Measurements from ENCODE around the gene LPIN3. TPM values are rescaled to one million over a fixed set of nuclear protein-coding genes. Genes with fewer than 3 reads are reported as not detected.

LPIN3 gene
- polyA plus RNA-seq, 1 of the 3 experiments (the other 2 are of a cell fraction), result 0.21 TPM

DNA sequence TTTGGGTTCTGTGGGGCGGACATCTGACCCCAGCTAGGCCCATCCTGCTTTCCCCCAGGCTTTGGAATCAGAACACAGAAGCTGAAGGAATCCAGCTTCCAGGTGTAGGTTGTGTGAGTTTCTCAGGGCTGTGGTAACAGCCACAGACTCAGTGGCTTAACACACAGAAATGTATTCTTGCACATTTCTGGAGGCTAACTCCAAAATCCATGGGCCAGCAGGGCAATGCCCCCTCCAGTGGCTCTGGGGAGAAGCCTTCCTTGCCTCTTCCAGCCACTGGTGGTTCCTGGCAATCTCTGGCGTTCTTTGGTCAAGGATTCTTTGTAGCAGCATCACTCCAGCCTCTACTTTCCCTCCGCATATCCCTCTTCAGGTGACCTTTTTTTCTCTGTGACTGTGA, 27.3 kb downstream of the LPIN3 start:
- DNase-seq, result no peak
- Histone ChIP-seq H3K36me3 (replicated peaks in 1 of 2; ENCODE audit: control insufficient read depth in 1 of 2, insufficient read depth in 2 of 2, low read length in 1 of 2) (no peaks in the 10 kb centered on the region), H2AFZ (ENCODE audit: low read depth) (no peak overlapping the region), H3K9me2 (no peaks in the 10 kb centered on the region), H4K20me1 (ENCODE audit: insufficient read depth) (no peaks in the 10 kb centered on the region), H3K4me1 (ENCODE audit: control insufficient read depth in 1 of 2, insufficient read depth in 2 of 2, low read depth in 1 of 2, low read length in 1 of 2) (no peaks in the 10 kb centered on the region; a peak in 1 of 4 replicates), H3K27ac (ENCODE audit: low read depth in 2 of 2, low read length in 1 of 2) (no peak overlapping the region), H3K4me2 (no peak overlapping the region), H3K79me2 (ENCODE audit: insufficient read depth) (no peaks in the 10 kb centered on the region), H3K9me3 (no peaks in the 10 kb centered on the region), H3F3A (replicated peaks; ENCODE audit: insufficient read depth) (no peaks in the 10 kb centered on the region), H3K27me3 (ENCODE audit: insufficient read depth) (peaks cover 45% of the 10 kb centered on the region), H3K9ac (no peak overlapping the region), H3K4me3 (ENCODE audit: low read depth in 2 of 2, low read length in 1 of 2) (no peak overlapping the region)
- TF ChIP-seq YY1 (IDR thresholded peaks at IDR 0.05; ENCODE audit: low read depth) (no peak), EZH2phosphoT487 (IDR thresholded peaks at IDR 0.05; ENCODE audit: borderline replicate concordance, low read depth) (no peak), JUND (IDR thresholded peaks at IDR 0.05) (no peak), GATA2 (CRISPR knock-in tag; IDR thresholded peaks at IDR 0.05) (no peak), NRF1 (IDR thresholded peaks at IDR 0.05; ENCODE audit: low read depth, low read length) (no peak), RXRA (IDR thresholded peaks at IDR 0.05; ENCODE audit: borderline replicate concordance, low read depth) (no peak), FOXJ3 (CRISPR knock-in tag; IDR thresholded peaks at IDR 0.05) (no peak), TEAD4 (IDR thresholded peaks at IDR 0.05; ENCODE audit: borderline replicate concordance, insufficient read depth) (no peak), RAD21 (IDR thresholded peaks at IDR 0.05; ENCODE audit: low read length) (no peak), TAF1 (IDR thresholded peaks at IDR 0.05; ENCODE audit: borderline replicate concordance, low read depth, low read length) (no peak), TCF12 (IDR thresholded peaks at IDR 0.05) (no peak), MEF2A (IDR thresholded peaks at IDR 0.05; ENCODE audit: borderline replicate concordance, low read depth) (no peak), RCOR1 (IDR thresholded peaks at IDR 0.05; ENCODE audit: low read length) (no peak), MXI1 (IDR thresholded peaks at IDR 0.05; ENCODE audit: low read depth, low read length) (no peak)
- TF ChIP-seq, protein P1, sequence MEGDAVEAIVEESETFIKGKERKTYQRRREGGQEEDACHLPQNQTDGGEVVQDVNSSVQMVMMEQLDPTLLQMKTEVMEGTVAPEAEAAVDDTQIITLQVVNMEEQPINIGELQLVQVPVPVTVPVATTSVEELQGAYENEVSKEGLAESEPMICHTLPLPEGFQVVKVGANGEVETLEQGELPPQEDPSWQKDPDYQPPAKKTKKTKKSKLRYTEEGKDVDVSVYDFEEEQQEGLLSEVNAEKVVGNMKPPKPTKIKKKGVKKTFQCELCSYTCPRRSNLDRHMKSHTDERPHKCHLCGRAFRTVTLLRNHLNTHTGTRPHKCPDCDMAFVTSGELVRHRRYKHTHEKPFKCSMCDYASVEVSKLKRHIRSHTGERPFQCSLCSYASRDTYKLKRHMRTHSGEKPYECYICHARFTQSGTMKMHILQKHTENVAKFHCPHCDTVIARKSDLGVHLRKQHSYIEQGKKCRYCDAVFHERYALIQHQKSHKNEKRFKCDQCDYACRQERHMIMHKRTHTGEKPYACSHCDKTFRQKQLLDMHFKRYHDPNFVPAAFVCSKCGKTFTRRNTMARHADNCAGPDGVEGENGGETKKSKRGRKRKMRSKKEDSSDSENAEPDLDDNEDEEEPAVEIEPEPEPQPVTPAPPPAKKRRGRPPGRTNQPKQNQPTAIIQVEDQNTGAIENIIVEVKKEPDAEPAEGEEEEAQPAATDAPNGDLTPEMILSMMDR (IDR thresholded peaks at IDR 0.05), result no peak
- TF ChIP-seq, protein P2, sequence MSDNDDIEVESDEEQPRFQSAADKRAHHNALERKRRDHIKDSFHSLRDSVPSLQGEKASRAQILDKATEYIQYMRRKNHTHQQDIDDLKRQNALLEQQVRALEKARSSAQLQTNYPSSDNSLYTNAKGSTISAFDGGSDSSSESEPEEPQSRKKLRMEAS (IDR thresholded peaks at IDR 0.05; ENCODE audit: low read depth), result no peak
- 70% methylated on average over 3 of the region's 3 CpGs for WGBS (ENCODE audit: low lambda C conversion rate)
- ChIA-PET POLR2A (no interaction called here), CTCF (interaction anchor here (0.5 to 0.9 kb wide), 3 partner anchors 8 to 204 kb away, joined by 3 read pairs; no protein-coding TSS in a partner anchor)

DNA sequence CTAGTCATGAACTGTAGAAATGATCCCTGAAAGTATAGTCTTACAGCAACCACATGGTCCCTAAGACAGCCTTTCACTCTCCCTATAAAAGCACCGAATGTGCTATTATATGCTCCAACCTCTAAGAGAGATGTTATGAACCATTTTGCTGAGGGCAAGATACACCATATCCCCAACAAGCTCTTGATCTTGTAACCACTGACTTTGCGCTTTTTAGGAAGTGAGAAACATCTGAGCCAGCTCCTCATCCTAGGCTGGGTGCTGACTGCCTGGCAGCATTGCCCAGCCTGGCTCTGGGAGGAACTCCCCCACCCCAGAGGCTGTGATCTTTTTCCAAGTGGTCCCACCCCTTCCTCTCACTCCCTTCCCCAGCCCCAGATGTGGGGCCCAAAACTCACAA, 29.1 kb downstream of the LPIN3 start:
- peaks cover 0 to 16% of the 10 kb centered on the region in 2 experiments; a peak in 1 of 4 replicates for H3K4me1 ChIP-seq (ENCODE audit: control insufficient read depth in 1 of 2, insufficient read depth in 2 of 2, low read depth in 1 of 2, low read length in 1 of 2)
- H4K20me1 ChIP-seq (ENCODE audit: insufficient read depth), result no peaks in the 10 kb centered on the region
- no peak overlapping the region for H3K27ac ChIP-seq (ENCODE audit: low read depth in 2 of 2, low read length in 1 of 2)
- no peak overlapping the region for H2AFZ ChIP-seq (ENCODE audit: low read depth)
- no peak overlapping the region for H3K4me3 ChIP-seq (ENCODE audit: low read depth in 2 of 2, low read length in 1 of 2)
- ChIA-PET POLR2A (no interaction called here), CTCF (interaction anchor here (0.9 to 1.6 kb wide), 4 partner anchors 9 to 401 kb away, joined by 3 to 4 read pairs (median 4); no protein-coding TSS in a partner anchor)
- no peaks in the 10 kb centered on the region for H3K36me3 ChIP-seq (replicated peaks in 1 of 2; ENCODE audit: control insufficient read depth in 1 of 2, insufficient read depth in 2 of 2, low read length in 1 of 2)
- no peak overlapping the region for H3K9ac ChIP-seq
- 48% methylated on average over 2 of the region's 2 CpGs for WGBS (ENCODE audit: low lambda C conversion rate)
- H3K27me3 ChIP-seq (ENCODE audit: insufficient read depth), result peaks cover 48% of the 10 kb centered on the region
- H3K79me2 ChIP-seq (ENCODE audit: insufficient read depth), result no peaks in the 10 kb centered on the region
- no peaks in the 10 kb centered on the region for H3F3A ChIP-seq (replicated peaks; ENCODE audit: insufficient read depth)
- no peaks in the 10 kb centered on the region for H3K9me3 ChIP-seq
- TF ChIP-seq, protein P3, sequence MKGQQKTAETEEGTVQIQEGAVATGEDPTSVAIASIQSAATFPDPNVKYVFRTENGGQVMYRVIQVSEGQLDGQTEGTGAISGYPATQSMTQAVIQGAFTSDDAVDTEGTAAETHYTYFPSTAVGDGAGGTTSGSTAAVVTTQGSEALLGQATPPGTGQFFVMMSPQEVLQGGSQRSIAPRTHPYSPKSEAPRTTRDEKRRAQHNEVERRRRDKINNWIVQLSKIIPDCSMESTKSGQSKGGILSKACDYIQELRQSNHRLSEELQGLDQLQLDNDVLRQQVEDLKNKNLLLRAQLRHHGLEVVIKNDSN (IDR thresholded peaks at IDR 0.05; ENCODE audit: borderline replicate concordance, low read depth), result no peak
- TF ChIP-seq SIN3A (IDR thresholded peaks at IDR 0.05; ENCODE audit: borderline replicate concordance, low read depth, low read length) (no peak), JUND (IDR thresholded peaks at IDR 0.05) (no peak), EP300 (IDR thresholded peaks at IDR 0.05; ENCODE audit: borderline replicate concordance in 1 of 2, low read depth in 1 of 2, low read length in 1 of 2) (no peak), NRF1 (IDR thresholded peaks at IDR 0.05; ENCODE audit: low read depth, low read length) (no peak), CHD2 (IDR thresholded peaks at IDR 0.05; ENCODE audit: low read length, partially characterized antibody) (no peak), FOXM1 (IDR thresholded peaks at IDR 0.05; ENCODE audit: low read depth) (no peak), MXI1 (IDR thresholded peaks at IDR 0.05; ENCODE audit: low read depth, low read length) (no peak), POLR2AphosphoS5 (IDR thresholded peaks at IDR 0.05; ENCODE audit: low read depth, low read length) (no peak), TCF12 (IDR thresholded peaks at IDR 0.05) (no peak), SMC3 (IDR thresholded peaks at IDR 0.05; ENCODE audit: low read depth, low read length) (no peak)
- TF ChIP-seq, protein P4, sequence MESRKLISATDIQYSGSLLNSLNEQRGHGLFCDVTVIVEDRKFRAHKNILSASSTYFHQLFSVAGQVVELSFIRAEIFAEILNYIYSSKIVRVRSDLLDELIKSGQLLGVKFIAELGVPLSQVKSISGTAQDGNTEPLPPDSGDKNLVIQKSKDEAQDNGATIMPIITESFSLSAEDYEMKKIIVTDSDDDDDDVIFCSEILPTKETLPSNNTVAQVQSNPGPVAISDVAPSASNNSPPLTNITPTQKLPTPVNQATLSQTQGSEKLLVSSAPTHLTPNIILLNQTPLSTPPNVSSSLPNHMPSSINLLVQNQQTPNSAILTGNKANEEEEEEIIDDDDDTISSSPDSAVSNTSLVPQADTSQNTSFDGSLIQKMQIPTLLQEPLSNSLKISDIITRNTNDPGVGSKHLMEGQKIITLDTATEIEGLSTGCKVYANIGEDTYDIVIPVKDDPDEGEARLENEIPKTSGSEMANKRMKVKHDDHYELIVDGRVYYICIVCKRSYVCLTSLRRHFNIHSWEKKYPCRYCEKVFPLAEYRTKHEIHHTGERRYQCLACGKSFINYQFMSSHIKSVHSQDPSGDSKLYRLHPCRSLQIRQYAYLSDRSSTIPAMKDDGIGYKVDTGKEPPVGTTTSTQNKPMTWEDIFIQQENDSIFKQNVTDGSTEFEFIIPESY (IDR thresholded peaks at IDR 0.05; ENCODE audit: borderline replicate concordance, low read depth), result no peak
- TF ChIP-seq, protein P2 (IDR thresholded peaks at IDR 0.05; ENCODE audit: low read depth), result no peak
- no peaks in the 10 kb centered on the region for H3K9me2 ChIP-seq
- H3K4me2 ChIP-seq, result no peak overlapping the region
- DNase-seq, result no peak
